ENCODE measurements around the gene ANGPTL3.

Gene ANGPTL3

DNA sequence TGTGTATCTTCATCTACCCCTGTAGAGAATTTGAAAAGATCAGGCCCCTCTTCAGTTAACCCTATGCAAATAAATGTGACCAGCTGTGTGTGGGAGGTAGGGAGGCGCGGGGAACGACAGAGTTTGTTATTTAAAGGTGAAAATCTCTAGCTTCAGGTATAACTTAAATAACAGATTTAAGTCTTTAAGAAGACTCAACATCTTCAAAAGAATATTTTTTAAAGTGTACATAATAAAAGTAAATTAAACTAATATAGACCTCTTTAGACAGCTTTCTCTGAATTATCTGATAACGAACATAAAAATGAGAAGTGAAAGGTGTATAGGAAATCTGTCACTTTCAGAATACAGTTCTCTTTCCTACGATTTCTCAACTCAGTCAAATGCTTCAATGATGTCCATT lies 16.0 kb downstream of the ANGPTL3 start:
- no peak overlapping the region for H3K4me3 ChIP-seq (ENCODE audit: low read length)
- no peak for DNase-seq (ENCODE audit: low read depth, low spot score)

DNA sequence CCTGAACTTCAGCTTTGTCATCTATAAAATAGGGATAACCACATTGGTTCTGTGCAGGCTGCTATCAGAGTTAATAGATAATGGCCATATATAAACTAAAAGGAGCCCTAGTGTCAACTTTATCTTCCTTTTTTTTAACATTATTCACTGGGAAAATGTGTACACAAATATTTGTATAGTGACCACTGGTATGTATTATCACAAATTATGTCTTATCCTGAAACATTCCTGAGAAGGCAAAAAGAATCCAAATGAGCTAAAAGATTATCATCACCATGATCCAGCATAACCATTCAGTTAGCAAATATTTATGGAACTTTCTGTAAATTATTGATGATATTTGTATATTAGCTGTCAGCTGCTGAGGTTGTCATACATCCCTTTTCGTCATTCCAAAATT lies 16.6 kb downstream of the ANGPTL3 start:
- H3K4me3 ChIP-seq (ENCODE audit: low read length), result no peak overlapping the region
- DNase-seq (ENCODE audit: low read depth, low spot score), result no peak

DNA sequence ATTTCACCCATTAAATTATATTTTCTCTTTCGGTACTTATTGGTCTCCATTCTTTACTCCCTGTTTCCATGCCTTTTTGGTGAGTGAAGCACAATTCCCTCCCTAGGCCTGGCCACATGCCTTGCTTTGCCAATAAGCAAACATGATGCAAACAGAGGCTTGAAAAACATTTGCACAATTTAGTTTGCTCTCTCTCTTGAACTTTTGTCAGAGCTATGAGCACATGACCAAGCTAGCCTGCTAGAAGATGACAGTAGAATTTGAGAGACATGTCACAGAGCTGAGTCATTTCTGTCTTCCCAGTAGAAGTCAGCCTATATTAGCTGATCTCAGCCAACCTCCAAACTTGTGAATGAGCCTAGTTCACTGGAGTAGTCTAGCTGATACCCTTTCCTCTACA lies 24.6 kb downstream of the ANGPTL3 start:
- no peak overlapping the region for H3K4me3 ChIP-seq (ENCODE audit: low read length)
- DNase-seq (ENCODE audit: low read depth, low spot score), result no peak

GRCh38 chr1:62625415-62625814 lies 28.1 kb downstream of the ANGPTL3 start:
- no peak for DNase-seq (ENCODE audit: low read depth, low spot score)

GRCh38 chr1:62628506-62628905 lies 31.2 kb downstream of the ANGPTL3 start:
- H3K4me3 ChIP-seq (ENCODE audit: low read length), result no peak overlapping the region
- DNase-seq (ENCODE audit: low read depth, low spot score), result no peak

More at GRCh38 chr1:62625415-62625814, 28.1 kb downstream of the ANGPTL3 start:
- H3K4me3 ChIP-seq (ENCODE audit: low read length), result no peak overlapping the region

- no peak for DNase-seq (ENCODE audit: low read depth, low spot score)
- no peak overlapping the region for H3K4me3 ChIP-seq (ENCODE audit: low read length)
Observed at GRCh38 chr1:62637392-62638105, 40.2 kb downstream of the ANGPTL3 start.

DNA sequence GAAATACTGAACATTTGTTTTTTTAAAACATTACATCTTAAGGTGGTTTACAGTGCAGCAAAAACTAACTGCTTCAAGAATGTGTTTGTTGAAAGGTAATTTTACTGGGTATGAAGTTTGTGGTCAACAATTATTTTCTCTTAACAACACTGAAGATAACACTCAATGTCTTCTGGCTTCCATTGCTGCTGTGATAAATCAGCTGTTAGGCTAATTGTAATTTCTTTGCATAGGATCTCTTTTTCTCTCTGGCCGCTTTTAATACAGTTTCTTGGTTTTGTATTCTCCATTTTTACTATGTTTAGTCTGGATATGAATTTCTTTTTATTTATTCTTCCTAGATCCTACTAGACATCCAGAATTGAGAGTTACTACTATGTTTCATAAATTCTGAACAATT lies 46.0 kb downstream of the ANGPTL3 start:
- H3K4me3 ChIP-seq (ENCODE audit: low read length), result no peak overlapping the region
- DNase-seq (ENCODE audit: low read depth, low spot score), result no peak

DNA sequence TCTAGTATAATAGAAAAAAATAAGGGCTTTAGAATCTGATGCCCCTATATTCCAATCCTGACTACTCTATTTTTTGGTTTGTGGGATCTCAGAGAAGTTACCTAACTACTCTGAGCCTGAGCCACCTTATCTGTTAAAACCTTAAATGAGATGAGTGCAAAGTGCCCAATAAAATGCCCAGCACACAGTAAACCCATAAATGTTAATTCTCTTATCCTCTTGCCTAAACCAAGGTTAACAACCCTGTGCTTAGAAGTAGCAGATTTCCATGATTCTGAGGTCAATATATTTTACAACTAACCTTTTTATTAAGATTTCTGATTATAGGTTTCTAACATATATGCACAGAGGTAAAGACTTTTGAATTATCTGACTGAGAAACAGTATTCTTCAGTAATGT lies 55.1 kb downstream of the ANGPTL3 start:
- DNase-seq (ENCODE audit: low read depth, low spot score), result no peak
- H3K4me3 ChIP-seq (ENCODE audit: low read length), result no peak overlapping the region

GRCh38 chr1:62654744-62655143 lies 57.4 kb downstream of the ANGPTL3 start:
- DNase-seq (ENCODE audit: low read depth, low spot score), result no peak
- H3K4me3 ChIP-seq (ENCODE audit: low read length), result no peak overlapping the region
